SKM-1 (cell line): Measurements from ENCODE around the gene MOB3B.
"Not testable (repeated sequence)": the region's sequence is repeated elsewhere in the genome, so short reads cannot be mapped to it uniquely, and the experiment has no call there.

Source experiments
- DNase-seq: peaks from one replicate; lab custom pipeline; 2025; ENCODE audit not compliant: unreplicated experiment; lab: John Stamatoyannopoulos, UW

The MOB3B gene

DNA sequence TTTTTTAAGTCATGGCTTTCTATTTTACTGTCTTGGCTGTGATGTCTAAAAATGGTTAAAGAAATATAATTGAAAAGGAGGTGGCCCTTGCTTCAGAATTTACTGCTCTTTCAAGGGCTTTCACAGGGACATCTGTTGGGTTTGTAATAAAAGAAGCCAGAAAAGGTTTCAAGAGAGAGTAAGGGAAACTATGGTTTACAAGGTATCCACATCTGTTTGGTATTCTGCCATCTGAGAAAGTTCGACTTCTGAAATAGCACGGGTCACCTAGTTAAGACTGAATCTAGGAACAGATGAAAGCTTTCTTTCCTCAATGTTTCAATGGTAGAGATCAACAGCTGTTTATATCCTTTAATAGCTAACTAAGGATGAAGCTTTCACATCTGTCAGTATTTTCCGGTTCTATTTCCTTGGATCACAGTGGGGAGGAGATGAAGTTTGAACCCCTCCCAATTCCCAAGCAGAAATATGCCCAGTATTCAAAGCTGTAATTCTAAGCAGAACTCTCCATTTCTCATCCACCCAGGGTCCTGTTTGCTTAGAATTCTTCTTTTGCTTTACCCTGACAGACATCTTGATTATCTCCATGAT lies 78.3 kb downstream of the MOB3B start:
- DNase-seq: no peak

DNA sequence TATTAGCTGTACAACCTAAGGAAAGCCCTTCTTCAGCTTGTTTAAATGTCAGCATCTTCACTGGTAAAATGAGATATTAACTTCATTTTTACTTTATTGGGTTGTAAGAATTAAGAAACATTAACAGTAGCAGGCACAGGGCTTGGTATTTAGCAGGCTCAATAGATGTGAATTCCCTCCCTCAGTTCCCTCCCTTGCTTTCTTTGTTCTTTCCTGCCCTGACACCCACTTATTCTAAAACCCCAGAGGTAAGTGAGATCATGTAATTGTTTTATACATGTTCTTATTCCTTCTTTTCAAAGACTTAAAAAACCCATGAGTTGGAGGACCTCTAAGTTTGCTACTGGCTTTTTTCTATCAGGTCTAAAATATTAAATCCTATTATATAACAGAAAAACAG lies 78.9 kb downstream of the MOB3B start:
- DNase-seq: no peak

DNA sequence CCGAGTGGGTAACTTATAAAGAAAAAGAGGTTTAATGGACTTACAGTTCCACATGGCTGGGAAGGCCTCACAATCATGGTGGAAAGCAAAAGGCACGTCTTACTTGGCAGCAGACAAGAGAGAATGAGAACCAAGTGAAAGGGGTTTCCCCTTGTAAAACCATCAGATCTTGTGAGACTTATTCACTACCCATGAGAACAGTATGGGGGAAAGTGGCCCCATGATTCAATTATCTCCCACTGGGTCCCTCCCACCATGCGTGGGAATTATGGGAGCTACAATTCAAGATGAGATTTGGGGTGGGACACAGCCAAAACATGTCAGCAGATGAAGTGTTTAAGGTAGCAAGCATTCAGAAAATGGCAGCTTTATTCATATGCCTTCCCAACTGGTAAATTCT lies 81.3 kb downstream of the MOB3B start:
- not testable (repeated sequence) for DNase-seq

DNA sequence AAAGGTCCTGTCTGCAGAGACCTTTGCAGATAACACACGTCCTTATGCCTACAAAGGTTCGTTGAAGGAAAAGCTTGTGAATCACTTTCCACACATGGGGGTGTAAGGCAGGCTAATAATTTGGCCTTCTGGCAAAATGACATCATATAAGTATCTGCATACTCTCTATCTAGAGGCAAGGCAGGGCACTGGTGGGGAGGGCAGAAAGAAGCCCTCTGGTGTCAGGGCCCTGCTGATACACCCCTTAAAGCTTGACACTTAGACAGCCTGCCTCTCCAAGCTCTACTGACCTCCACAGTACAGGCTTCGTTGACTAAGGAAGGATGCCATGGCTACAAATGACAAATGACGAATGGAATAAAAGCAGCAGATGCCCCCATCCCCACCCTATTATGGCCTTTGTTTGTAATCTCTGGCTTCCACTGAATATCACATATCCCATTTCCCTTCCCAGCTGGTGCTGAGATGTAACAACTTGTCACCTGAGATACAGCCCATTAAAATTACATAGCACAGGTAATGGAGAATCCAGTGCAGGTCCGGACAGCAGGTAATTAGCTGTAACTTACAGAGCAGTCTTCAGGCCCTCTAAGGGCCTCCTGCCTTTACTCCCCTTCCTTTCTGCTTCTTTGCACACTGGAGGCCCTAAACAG lies 82.5 kb downstream of the MOB3B start:
- DNase-seq: no peak

DNA sequence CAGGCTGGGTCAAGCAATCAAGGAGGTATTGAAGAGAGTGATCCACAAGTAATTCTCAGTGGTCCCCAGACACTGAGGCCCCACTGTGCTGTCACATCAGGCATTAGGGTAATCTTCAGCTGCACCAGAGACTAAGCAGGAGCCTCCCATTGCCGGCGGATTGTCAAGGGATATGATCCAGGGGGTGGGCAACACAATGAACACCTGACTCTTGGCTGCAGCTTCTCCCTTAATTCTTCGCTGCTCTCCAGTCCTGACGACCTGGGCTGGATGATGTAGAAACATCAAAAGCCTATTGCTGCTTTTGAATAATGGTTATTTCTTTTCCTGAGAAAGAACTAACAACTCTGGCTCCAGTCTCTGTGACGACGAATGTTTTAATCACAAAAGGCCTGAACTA lies 83.9 kb downstream of the MOB3B start:
- no peak for DNase-seq

DNA sequence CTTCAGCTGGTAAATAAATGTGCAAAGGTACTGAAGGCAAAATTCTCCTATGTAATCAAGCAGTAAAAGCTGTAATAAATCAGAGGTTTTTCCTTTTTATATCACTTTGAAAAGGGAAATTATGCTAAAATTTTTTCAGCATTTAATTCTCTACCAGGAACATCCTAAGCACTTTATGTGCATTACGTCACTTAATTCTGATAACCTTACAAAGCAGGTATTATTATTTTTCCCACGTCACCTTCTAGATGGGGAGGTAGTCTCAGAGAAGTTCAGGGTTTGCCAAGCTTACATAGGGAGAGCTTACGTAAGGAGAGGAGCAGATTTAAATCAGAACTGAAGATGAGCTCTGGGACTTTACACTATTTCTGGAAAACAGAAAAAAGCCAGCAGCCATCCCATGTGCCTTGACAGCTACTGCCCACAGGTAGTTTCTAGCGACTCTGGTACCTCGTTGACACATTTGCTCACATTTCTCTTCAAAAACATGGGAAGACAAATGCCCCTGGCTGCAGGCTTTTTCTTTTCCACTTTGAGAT lies 84.5 kb downstream of the MOB3B start:
- no peak for DNase-seq

DNA sequence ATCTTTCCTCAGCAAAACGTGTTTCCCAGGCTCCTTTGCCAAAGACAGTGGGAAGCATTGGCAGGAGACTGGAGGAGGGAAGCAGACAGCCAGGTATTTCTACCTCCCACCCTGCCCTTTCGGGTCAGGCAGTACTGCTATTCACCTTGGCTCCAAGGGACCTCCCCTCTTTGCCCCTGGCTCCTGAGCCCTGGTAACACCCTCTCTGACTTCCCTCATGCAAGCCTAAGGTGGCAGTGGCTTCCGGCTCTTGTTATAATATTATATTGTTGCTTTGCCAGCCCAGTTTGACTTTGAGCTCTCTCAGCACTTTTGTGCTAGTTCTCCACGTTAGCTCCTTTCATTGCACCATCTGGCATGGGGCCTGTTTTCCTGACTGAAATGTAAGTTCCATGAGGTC lies 87.2 kb downstream of the MOB3B start:
- DNase-seq: no peak

DNA sequence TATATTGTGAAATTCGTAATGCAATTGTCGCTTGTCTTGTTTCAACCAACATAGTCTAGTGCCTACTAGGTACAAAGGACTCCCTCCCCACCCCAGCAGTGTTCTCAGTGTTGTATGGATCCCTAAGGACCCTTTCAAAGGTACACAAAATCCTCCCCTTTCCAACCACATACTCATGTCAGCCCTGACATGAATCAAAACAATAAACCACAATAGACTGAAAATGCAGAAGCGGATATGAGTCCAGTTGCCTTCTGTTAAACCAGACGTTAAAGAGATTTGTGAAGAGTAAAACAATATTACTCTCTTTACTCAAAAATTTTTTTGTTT lies 87.9 kb downstream of the MOB3B start:
- no peak for DNase-seq

DNA sequence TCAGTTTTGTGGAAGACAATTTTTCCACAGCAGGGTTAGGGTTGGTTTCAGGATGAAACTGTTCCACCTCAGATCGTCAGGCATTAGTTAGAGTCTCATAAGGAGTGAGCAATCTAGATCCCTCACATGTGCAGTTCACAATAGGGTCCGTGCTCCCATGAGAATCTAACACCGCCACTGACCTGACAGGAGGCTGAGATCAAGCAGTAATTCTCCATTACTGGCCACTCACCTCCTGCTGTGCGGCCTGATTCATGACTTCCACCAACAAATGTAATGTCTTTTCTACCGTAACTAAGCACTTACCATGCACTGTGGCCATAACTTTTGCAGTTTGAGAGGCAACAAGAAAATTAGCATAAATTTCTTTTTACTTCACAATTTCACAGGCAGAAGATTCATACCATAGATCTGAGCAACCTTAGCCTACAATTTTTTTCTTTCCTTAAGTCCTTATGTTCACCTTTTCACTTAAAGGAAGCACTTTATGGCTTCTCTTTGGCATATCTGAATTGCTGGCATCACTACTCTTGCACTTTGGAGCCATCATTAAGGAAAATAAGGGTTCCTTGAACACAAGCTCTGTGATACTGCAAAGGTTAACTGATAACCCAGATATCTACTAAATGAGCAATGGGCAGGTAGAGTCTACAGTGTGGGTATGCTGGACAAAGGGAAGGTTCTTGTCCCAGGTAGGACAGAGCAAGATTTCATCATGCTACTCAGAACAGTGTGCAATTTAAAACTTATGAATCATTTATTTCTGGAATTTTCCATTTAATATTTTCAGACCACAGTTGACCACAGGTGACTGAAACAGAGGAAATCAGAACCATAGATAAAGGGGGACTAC lies 88.5 kb downstream of the MOB3B start:
- DNase-seq: no peak

DNA sequence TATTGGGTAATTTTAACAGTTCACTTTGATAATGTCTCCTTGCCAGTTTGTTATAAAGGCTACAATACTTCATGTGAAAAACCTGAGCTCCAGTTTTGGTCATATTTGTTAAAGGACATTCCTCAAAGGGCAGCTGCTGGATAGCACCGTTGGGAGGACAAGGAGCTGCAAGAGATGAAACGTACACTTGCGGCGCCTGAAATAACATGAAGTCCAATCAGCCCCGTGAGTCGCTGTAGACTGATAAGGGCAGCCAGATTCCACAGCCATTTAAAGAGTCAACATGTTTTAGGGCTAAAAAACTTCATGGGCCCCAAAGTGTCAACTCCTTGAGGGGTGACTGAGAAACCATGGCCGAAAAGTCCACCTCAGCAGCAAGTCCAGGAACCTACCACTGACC lies 91.1 kb downstream of the MOB3B start:
- DNase-seq: no peak

DNA sequence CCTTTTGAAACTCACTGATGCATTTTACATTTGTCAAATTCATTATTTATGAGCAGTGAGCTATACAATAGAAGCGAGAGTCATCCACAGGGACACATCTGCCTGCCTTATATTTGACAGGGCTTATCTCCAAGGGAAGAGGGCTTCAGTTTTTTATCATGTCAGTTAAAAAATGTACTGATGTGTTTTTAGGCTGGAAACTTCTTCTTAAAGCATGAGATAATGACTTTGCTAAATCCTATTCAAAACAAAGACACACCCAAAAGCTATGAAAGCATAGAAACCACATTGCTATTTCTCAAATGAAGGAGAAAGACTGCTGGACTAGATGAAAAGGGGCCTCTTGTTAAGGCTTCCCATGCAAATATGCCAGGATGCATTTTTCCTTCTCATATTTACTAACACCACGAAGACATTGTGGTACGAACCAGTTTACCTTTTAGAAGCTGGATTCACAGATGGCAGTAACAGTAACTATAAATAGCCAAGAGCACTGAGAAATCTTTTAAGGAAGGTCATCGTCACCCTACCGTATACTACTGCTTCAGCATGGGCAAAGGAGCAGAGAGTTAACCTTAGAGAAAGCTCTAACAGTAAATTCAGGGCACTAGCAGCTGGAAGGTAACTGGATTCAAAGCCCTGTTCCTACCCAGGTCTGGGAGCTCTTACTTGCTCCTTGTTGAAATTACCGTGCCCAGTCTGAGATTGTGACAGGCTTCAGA lies 91.8 kb downstream of the MOB3B start:
- no peak for DNase-seq

DNA sequence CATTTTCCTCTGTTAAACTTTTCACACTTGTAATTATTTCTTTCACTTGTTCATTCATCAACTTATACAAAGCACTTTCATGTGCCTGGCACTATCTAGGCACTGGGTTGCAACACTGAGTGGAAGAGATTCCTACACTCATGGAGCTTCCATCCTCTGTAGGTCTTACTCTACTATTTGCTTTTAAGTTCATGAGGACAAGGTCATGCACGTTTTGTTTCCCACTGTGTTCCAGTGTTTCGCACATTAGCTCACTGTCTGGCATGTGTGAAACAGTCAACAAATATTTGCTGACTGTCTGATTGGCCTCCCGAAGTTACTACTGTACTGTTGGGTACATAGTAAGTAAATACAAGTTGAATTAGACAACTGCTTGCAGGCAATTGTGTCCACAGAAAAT lies 93.4 kb downstream of the MOB3B start:
- DNase-seq: no peak

DNA sequence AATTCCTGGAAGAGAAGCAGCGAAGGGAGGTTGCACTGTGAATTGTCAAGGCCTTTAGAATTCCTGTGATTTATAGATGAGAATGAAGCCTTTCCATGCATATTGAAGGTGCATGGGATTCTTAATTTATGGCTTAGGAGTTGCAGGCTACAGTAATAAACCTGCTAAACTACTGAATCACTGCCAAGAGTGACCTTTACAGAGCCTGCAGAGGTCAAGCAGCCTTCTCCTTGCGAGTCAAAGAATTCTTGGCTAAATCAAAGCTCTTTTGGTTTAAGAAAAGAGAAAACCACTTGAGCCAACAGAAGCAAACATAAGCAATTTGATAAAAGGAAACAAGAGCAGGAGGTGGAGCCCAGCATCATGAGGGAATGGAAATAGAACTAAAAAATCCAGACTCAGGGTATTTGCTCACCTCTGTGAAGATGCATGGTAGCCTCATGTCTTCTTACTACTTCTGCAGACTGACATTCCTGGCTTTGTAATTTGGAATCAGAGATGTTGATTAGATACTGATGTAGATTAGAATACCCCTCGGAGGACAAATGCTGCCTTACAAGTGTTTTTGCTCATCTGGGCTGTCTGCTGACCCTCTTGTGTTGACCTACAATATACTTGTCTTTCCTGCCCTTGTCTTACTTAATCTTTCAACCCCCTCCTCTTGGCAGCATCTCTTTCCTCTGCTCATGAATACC lies 95.8 kb downstream of the MOB3B start:
- no peak for DNase-seq

DNA sequence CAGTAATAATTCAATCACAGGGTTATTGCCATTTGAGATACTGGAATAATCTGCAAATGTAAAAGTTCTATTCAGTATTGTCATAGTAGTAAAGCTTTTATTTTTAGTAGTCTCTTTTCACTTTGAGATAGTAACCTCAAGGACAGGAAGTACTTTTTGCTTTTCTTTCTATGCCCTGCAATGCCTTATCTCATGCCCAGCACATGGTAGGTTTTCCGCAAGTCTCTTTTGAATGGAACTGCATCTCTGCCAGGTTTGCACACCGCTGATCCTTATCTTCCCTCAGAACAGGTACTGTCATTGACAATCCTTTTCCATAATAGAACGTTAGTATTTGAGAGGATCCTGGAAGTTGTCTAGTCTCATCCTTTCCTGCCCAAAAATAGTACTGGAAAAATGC lies 97.3 kb downstream of the MOB3B start:
- DNase-seq: no peak

DNA sequence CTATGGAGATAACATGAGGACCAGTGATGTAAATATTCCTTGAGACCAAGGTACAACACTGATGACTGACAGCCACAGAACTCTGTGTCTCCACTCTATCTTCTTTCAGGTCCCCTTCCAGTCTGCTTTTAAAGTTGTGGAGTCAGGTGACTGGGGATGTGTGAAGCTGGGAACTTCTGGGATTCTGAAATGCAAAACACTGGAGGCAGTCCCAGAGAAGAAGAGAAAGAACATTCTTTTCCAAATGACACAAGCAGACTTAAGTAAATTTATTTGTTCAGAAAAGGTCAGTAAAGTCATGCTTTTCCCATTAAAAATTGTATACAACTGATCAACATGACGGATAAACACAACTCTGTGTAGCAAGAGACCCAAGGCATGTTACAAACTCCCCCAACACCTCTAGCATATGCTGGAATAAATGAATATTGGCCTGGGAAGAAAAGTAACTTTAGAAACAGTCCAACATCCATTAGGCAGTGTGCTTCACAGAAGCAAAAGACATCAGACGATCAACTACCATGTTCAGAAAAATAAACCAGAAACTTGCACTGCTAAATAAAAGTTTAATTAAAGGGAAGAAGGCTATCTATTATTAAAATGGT lies 98.0 kb downstream of the MOB3B start:
- no peak for DNase-seq

DNA sequence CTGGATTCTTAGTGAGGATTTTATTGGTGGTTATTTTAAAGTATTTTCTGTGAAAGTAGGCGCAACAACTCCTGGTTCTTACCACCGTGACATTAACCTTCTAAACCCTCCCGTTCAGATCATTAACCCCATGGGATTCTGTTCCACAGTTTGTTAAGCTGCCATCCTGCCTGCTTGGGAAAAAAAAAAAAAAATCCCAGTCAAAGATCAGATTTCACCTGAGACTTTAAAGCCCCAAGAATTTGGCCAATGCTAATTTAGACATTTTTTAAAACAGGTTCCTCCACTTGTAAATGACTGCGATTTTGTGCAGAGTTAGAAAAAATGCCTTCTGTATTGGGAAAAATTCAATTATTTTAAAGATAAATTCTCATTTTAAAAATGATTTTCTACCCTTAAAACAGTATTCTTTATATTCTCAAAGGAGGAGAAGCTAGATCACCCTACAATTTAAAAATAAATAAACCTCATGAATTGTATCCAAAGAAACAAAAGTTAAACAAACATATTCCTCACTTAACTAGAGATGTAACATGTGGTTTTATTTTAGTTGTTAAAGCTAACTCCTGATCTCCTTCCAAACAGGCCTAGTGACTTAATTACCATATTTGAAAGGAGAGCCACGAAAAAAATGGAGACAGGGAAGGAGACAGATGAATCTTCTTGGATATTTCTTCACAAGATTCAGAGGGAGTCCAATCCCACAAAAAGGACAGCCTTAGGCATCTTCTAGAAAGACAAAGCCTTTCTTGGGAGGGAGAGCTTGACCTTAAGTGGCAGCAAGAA lies 98.7 kb downstream of the MOB3B start:
- no peak for DNase-seq

DNA sequence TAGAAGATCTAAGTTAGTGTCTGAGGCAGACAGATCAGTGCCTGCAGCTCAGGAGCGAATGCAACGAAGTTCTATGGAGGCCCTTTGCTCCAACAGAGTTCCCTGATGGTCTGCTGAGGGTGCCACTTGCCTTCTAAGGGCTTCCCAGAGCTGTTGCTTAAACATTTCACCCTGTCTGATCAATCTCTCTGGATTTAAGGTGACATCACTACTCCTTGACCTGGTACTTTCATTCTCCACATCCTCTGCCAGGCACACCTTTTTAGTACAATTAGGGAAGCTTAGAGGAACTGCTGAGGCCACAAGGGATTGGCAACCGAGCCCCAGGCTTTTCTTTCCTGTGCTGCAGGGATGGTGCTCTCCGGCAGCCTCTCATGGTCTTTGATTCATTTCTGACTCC lies 99.7 kb downstream of the MOB3B start:
- no peak for DNase-seq

DNA sequence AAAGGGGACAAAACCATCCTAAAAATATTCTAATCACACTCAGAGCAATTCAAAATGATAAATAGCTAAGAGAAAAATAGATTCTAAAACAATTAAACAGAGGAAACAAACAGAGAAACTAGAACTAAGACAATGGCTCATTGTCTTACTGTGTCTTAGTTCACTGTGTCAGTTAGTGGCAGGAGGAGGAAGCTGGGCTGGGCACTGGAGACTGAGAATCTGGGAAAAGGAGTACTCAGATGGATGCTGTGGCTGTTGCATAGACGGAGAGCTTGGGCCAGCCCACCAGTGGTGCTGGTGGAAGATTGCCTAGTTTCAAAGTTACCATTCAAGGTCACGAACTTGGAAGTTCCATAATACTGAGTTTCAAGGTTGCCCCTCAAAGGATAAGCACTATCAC lies 100.2 kb downstream of the MOB3B start:
- DNase-seq: no peak

DNA sequence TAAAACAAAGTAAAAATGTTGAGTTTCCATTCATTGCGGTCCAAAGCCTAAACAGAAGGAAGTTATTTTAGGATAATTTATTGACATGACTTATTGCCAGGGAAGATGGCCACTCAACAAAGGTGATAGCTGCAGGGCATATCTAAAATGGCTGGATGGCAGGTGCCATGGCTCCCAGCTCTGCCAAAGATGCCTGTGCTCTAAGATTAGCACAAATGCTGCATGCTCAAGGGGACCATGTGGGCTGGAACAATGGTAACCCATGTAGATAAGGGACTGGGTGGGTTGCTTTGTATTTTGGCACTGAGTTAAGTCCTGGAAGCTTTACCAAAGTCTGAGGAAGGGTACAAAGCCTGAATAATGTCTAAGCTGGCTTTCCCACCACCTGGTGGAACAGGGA lies 101.1 kb downstream of the MOB3B start:
- DNase-seq: no peak

DNA sequence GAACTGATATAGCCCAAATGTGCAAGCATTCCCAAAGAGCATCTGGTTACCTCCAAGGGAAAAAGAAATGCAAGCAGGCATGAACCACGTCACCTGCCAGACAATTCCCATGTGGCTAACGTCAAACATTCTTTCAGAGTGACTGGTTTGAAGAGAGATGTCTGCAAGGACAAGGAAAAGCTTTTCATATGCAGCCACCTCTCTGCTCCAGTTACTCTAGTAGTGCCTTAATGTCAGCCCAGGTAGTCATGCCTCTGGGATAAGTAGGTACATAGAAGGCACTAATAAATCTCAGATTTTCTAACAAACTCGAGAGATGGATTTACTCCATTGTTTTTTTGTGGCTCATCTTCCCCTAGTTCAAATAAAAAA lies 102.4 kb downstream of the MOB3B start:
- no peak for DNase-seq
